Natural killer cell (primary cell): ENCODE results near the gene NFIA. TPM values are rescaled to one million over a fixed set of nuclear protein-coding genes. Genes with fewer than 3 reads are reported as not detected.
A peak's percentile ranks its signal among the peaks of the same experiment; 100 is the strongest.

Experiments
- ATAC-seq, 3 donors: fragments of 150-1000 bp in 2 of 3; fragments of 200-7000 bp in 1 of 3; cut with Tn5 transposase; 1 replicate in 1 of 3; 2 replicates in 2 of 3; pipeline ENCODE4 v1.10.0; 2021; ENCODE audit warnings: mild to moderate bottlenecking in 2 of 3, moderate library complexity in 2 of 3
- DNase-seq, 2 donors: peaks; one replicate each; pipeline versions ENCODE4 v3.0.0 to v3.0.0-alpha.2; 2013 to 2021; ENCODE audit warnings: mixed read lengths in 1 of 2
- H3K27ac ChIP-seq: one replicate; pipeline ENCODE4 v1.5.1; 2013; ENCODE audit warnings: mild to moderate bottlenecking, low read length
- H3K27me3 ChIP-seq: one replicate; pipeline ENCODE4 v1.6.1; 2013; ENCODE audit warnings: low read length; ENCODE audit not compliant: control insufficient read depth, insufficient read depth
- H3K36me3 ChIP-seq: one replicate; pipeline ENCODE4 v1.6.1; 2013; ENCODE audit warnings: low read length; ENCODE audit not compliant: control insufficient read depth, insufficient read depth
- H3K4me1 ChIP-seq: one replicate; pipeline ENCODE4 v1.6.1; 2013; ENCODE audit warnings: low read length; ENCODE audit not compliant: control insufficient read depth, insufficient read depth
- H3K4me3 ChIP-seq: one replicate; pipeline ENCODE4 v1.5.1; 2013; ENCODE audit warnings: low read length
- H3K9me3 ChIP-seq: one replicate; pipeline ENCODE4 v1.6.1; 2013; ENCODE audit warnings: low read length; ENCODE audit not compliant: control insufficient read depth, insufficient read depth
- H3K27ac Mint-ChIP-seq, 2 donors: one replicate each; pipeline ENCODE4 v1.8.0; 2022; ENCODE audit warnings: mild to moderate bottlenecking in 2 of 2, mixed read lengths in 2 of 2, moderate library complexity in 1 of 2
- H3K27me3 Mint-ChIP-seq, 2 donors: one replicate each; pipeline ENCODE4 v1.8.0; 2022; ENCODE audit warnings: low read depth in 2 of 2, mixed read lengths in 2 of 2
- H3K36me3 Mint-ChIP-seq: one replicate; pipeline ENCODE4 v1.8.0; 2022; ENCODE audit warnings: mixed read lengths
- H3K4me1 Mint-ChIP-seq, 2 donors: one replicate each; pipeline ENCODE4 v1.8.0; 2022; ENCODE audit warnings: mixed read lengths in 2 of 2
- H3K4me3 Mint-ChIP-seq: one replicate; pipeline ENCODE4 v1.8.0; 2022; ENCODE audit warnings: mild to moderate bottlenecking, moderate library complexity, mixed read lengths
- H3K9me3 Mint-ChIP-seq, 2 donors: one replicate each; pipeline ENCODE4 v1.8.0; 2022; ENCODE audit warnings: mixed read lengths in 2 of 2
- WGBS: methylation state at CpG from one replicate; pipeline ENCODE4 v1.1.7; 2013; ENCODE audit warnings: missing lambda C conversion rate; ENCODE audit not compliant: insufficient coverage; 5-methylcytosine and 5-hydroxymethylcytosine counted together
- intact Hi-C: fragments of 100-400 bp; cut with micrococcal nuclease; formaldehyde crosslinking; loops from one replicate; pipeline ENCODE4 v1.14.2; 2022
- total RNA-seq, 4 donors: library from RNA; stranded (reverse); fragments of 120-200 nt in 1 of 4; gene quantifications; one replicate each; pipeline versions ENCODE4 v1.2.3 to v1.2.4, GENCODE V29; 2013 to 2022
- TF ChIP-seq, protein P1 (sequence below): fragments of 200-600 bp; IDR thresholded peaks from one replicate; pipeline ENCODE4 v1.8.0; 2022; ENCODE audit warnings: antibody characterized with exemption

NFIA gene
- total RNA-seq, 3 donors from 2014 or later (not counting 1 experiment from before 2014, with no cell fraction given) = 3.5 to 6.5 (median 3.6) TPM

DNA sequence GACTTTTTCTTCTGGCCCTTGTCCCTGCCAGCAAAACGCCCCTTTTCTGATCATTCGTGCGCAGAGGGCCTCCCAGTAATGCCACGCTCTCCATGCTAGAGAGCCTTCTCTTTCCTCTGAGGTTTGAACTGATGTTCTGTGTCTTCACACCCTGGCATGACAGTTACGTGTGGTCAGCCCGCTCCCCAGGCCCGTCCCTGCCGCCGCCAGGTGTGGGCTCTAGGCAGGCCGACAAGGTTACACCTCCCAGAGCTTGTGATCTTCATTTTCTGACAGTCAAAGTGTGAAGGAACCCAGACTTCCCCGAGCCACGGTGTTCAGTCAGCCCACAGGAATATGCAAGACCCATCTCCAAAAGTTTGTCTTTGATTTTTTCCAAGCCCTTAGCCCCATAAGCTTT, 377.0 kb downstream of the NFIA start:
- Mint-ChIP-seq H3K4me1 (peaks cover 29 to 44% of the 10 kb centered on the region in 2 donors), H3K4me3 (peak overlapping the region; percentile 58), H3K9me3 (no peaks in the 10 kb centered on the region), H3K27me3 (peaks cover 0 to 36% of the 10 kb centered on the region in 2 donors), H3K36me3 (no peaks in the 10 kb centered on the region), H3K27ac (peak overlapping the region; percentile 0 to 16)
- ATAC-seq (peak; percentile 63 to 93 (median 77)), DNase-seq (peak; percentile 6 to 25)
- intact Hi-C loops = no loop called here
- Histone ChIP-seq H3K4me1 (peaks cover 15% of the 10 kb centered on the region), H3K36me3 (no peaks in the 10 kb centered on the region), H3K27me3 (no peaks in the 10 kb centered on the region), H3K9me3 (no peaks in the 10 kb centered on the region), H3K4me3 (no peak overlapping the region), H3K27ac (no peak overlapping the region)
- 17% methylated on average over 12 of the region's 12 CpGs for WGBS
- TF ChIP-seq, protein P1, sequence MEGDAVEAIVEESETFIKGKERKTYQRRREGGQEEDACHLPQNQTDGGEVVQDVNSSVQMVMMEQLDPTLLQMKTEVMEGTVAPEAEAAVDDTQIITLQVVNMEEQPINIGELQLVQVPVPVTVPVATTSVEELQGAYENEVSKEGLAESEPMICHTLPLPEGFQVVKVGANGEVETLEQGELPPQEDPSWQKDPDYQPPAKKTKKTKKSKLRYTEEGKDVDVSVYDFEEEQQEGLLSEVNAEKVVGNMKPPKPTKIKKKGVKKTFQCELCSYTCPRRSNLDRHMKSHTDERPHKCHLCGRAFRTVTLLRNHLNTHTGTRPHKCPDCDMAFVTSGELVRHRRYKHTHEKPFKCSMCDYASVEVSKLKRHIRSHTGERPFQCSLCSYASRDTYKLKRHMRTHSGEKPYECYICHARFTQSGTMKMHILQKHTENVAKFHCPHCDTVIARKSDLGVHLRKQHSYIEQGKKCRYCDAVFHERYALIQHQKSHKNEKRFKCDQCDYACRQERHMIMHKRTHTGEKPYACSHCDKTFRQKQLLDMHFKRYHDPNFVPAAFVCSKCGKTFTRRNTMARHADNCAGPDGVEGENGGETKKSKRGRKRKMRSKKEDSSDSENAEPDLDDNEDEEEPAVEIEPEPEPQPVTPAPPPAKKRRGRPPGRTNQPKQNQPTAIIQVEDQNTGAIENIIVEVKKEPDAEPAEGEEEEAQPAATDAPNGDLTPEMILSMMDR = no peak

DNA sequence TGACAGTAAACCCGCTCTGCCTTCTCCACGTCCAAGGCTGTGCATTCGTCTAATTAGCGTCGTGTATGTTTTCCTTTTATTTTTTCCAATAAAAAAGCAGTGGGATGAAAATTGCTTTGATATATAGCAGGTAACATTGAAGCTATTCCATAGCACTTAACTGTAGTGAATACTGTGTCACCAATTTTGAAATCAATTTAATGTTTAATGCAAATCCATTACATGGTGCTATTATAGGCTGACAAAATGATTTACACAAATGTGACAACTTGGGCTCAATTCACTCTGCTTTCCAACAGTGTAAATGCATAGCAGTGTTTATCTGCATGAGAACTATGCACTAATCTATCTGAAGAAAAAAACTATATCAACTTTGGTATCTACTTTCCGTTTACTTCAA, 377.8 kb downstream of the NFIA start:
- Histone ChIP-seq H3K9me3 (no peaks in the 10 kb centered on the region), H3K27me3 (no peaks in the 10 kb centered on the region), H3K36me3 (no peaks in the 10 kb centered on the region), H3K27ac (no peak overlapping the region), H3K4me1 (peaks cover 15% of the 10 kb centered on the region), H3K4me3 (no peak overlapping the region)
- peak overlapping the region in 1 of 2 donors; percentile 0 for H3K27ac Mint-ChIP-seq
- 90% methylated on average over 2 of the region's 6 CpGs for WGBS
- DNase-seq (no peak), ATAC-seq (no peak)
- intact Hi-C loops = no loop called here
- H3K9me3 Mint-ChIP-seq = no peaks in the 10 kb centered on the region
- no peak overlapping the region for H3K4me3 Mint-ChIP-seq
- no peaks in the 10 kb centered on the region for H3K36me3 Mint-ChIP-seq
- TF ChIP-seq, protein P1 = no peak
- H3K27me3 Mint-ChIP-seq = peaks cover 0 to 28% of the 10 kb centered on the region in 2 donors
- H3K4me1 Mint-ChIP-seq = peaks cover 29 to 44% of the 10 kb centered on the region in 2 donors

DNA sequence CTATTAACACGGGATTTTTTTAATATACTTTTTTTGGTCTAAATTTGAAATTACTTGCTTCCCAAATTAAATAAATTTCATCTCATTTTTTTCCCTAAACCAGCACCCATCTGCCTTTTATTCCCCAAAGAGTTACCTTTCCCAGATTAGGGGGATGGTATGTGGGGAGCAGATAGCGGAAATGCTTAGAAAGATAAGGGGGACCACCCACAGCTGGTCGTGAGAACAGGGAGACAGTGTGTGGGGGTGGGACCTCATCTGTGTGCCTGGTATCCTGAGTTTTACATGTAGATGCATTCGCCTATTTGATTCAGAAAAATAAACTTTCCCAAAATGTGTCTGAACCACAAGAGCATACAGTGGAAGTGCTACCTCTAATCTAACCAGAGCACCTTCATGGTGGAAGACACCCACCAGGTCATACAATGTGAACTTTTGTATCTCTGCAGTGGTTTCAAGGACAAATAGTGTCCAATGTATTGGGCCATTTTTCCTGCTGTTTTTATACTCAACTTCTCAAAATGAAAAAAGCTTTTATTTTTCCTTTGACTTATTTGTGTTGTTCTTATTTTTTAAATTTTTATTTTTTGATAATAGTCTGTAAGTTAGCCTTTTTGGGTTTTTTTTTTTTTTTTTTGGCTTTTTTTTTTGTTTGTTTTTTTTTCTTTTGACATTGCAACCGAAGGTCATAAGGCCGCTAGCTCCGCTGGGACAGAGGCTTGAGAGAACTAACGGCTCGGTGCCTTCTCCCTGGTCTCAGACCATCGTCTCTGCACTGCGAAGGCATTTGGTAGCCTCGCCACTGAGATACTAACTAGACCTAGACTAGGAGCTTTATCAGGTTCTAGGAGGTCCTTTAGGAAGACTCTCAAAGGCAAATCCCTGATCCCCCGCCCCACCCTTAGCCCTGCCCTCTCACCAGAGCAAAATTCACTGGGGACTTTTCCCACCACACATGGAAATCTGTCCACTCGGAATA, 379.3 kb downstream of the NFIA start:
- Mint-ChIP-seq H3K4me1 (peaks cover 29 to 37% of the 10 kb centered on the region in 2 donors), H3K27me3 (peaks cover 0 to 19% of the 10 kb centered on the region in 2 donors), H3K4me3 (no peak overlapping the region), H3K9me3 (no peaks in the 10 kb centered on the region), H3K36me3 (no peaks in the 10 kb centered on the region), H3K27ac (no peak overlapping the region)
- Histone ChIP-seq H3K4me1 (peaks cover 15% of the 10 kb centered on the region), H3K27me3 (no peaks in the 10 kb centered on the region), H3K36me3 (no peaks in the 10 kb centered on the region), H3K4me3 (no peak overlapping the region), H3K9me3 (no peaks in the 10 kb centered on the region), H3K27ac (no peak overlapping the region)
- WGBS = 87% methylated on average over 13 of the region's 14 CpGs
- TF ChIP-seq, protein P1 = no peak
- intact Hi-C loops = no loop called here
- DNase-seq (no peak), ATAC-seq (no peak)
